Loucy (cell line): Measurements from ENCODE around the gene TBC1D8.
A peak's percentile ranks its signal among the peaks of the same experiment; 100 is the strongest.

ENCODE experiments used
- H2AFZ ChIP-seq: fragments of 200-600 bp; sonication (generic); 2 replicates; pipeline ENCODE4 v1.6.0; 2016; ENCODE audit warnings: antibody characterized with exemption, mild to moderate bottlenecking, low read length, moderate library complexity
- H3F3A ChIP-seq: fragments of 200-600 bp; 2 replicates; pipeline ENCODE4 v1.6.0; 2016; ENCODE audit warnings: antibody characterized with exemption, low read depth, mild to moderate bottlenecking
- H3K27me3 ChIP-seq: fragments of 200-600 bp; sonication (generic); 2 replicates; pipeline ENCODE4 v1.6.1; 2014; ENCODE audit warnings: low read length, mild to moderate bottlenecking; ENCODE audit not compliant: insufficient read depth, poor library complexity, severe bottlenecking
- H3K36me3 ChIP-seq: fragments of 200-600 bp; sonication (generic); 2 replicates; pipeline ENCODE4 v1.6.1; 2016; ENCODE audit warnings: low read length; ENCODE audit not compliant: insufficient read depth
- H3K4me1 ChIP-seq: fragments of 200-600 bp; sonication (generic); 2 replicates; pipeline ENCODE4 v1.5.1; 2014; ENCODE audit warnings: low read length, mild to moderate bottlenecking; ENCODE audit not compliant: insufficient read depth, poor library complexity, severe bottlenecking
- H3K4me2 ChIP-seq: fragments of 200-600 bp; sonication (generic); 2 replicates; pipeline ENCODE4 v1.6.0; 2014; ENCODE audit warnings: antibody characterized with exemption, low read length, low read depth, mild to moderate bottlenecking; ENCODE audit not compliant: poor library complexity, severe bottlenecking
- H3K4me3 ChIP-seq: fragments of 200-600 bp; sonication (generic); 2 replicates; pipeline ENCODE4 v1.5.1; 2014; ENCODE audit warnings: low read length, mild to moderate bottlenecking, mixed read lengths; ENCODE audit not compliant: poor library complexity, severe bottlenecking
- H3K79me2 ChIP-seq: fragments of 200-600 bp; sonication (generic); 2 replicates; pipeline ENCODE4 v1.6.1; 2014; ENCODE audit warnings: low read length; ENCODE audit not compliant: insufficient read depth
- H3K9ac ChIP-seq: fragments of 200-600 bp; sonication (generic); 2 replicates; pipeline ENCODE4 v1.6.0; 2014; ENCODE audit warnings: mild to moderate bottlenecking, low read depth, low read length, moderate library complexity; ENCODE audit not compliant: poor library complexity, severe bottlenecking
- H3K9me2 ChIP-seq: fragments of 200-600 bp; sonication (generic); replicated peaks from 2 replicates; pipeline ENCODE4 v1.6.1; 2016; ENCODE audit warnings: low read depth, low read length, mixed read lengths
- H3K9me3 ChIP-seq: fragments of 200-600 bp; sonication (generic); 2 replicates; pipeline ENCODE4 v1.6.1; 2014; ENCODE audit warnings: mild to moderate bottlenecking, antibody characterized with exemption, low read length, low read depth; ENCODE audit not compliant: insufficient read depth
- H4K20me1 ChIP-seq: fragments of 200-600 bp; sonication (generic); 2 replicates; pipeline ENCODE4 v1.6.0; 2014; ENCODE audit warnings: antibody characterized with exemption, low read length, mild to moderate bottlenecking; ENCODE audit not compliant: insufficient read depth, poor library complexity, severe bottlenecking
- CTCF ChIP-seq: fragments of 200-600 bp; sonication (generic); conservative IDR thresholded peaks from 2 replicates; pipeline ENCODE4 v1.5.1; 2014; ENCODE audit warnings: mild to moderate bottlenecking, antibody characterized with exemption, low read length
- EZH2phosphoT487 ChIP-seq: fragments of 200-600 bp; IDR thresholded peaks from 2 replicates; pipeline ENCODE4 v1.6.1; 2018; ENCODE audit warnings: antibody characterized with exemption, mild to moderate bottlenecking, moderate library complexity, borderline replicate concordance

Gene TBC1D8

GRCh38 chr2:101151146-101151858 lies at the start of gene TBC1D8:
TSS of gene TBC1D8 (minus strand) at chr2:101151382. CDS start at chr2:101151253, 129 bp downstream.
- peaks cover 35% of the 10 kb centered on the region for H3K27me3 ChIP-seq
- TF ChIP-seq CTCF, result no peak
- no peak for TF ChIP-seq EZH2phosphoT487
- H3K9me2 ChIP-seq, result no peaks in the 10 kb centered on the region
- H3K79me2 ChIP-seq, result no peaks in the 10 kb centered on the region
- peak within 1 kb of the TSS; percentile 81 for H3K4me2 ChIP-seq
- H2AFZ ChIP-seq, result peak within 1 kb of the TSS; percentile 89
- no peaks in the 10 kb centered on the region for H3K9me3 ChIP-seq
- H3K4me3 ChIP-seq, result peak within 1 kb of the TSS; percentile 71
- H4K20me1 ChIP-seq, result no peaks in the 10 kb centered on the region
- no peaks in the 10 kb centered on the region for H3K36me3 ChIP-seq
- peak within 1 kb of the TSS; percentile 70 for H3K9ac ChIP-seq
- no peaks in the 10 kb centered on the region for H3F3A ChIP-seq
- peaks cover 13% of the 10 kb centered on the region for H3K4me1 ChIP-seq

DNA sequence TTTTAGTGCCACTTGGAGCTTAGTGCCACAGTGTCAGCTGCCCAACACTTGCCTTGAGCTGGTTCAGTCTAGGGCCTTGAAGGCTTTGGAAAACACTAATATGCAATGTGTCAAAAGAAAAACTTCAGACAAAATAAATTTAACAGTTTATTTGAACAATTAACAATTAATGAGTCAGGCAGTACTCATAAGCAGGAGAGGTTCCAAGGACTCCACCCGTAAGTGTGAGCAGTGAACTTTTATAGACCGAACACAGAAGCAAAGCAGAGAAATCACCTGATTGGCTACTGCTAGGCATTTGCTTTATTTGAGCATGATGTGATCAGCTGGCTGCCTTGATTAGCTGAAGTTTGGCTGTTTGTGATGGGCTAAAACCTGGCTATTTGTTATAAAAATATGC lies 49.5 kb upstream of the TBC1D8 start:
- peaks cover 6% of the 10 kb centered on the region for H3K4me1 ChIP-seq
- H3K79me2 ChIP-seq, result no peaks in the 10 kb centered on the region
- H3K4me2 ChIP-seq, result no peak overlapping the region
- no peaks in the 10 kb centered on the region for H3F3A ChIP-seq
- no peak overlapping the region for H3K4me3 ChIP-seq
- no peaks in the 10 kb centered on the region for H3K36me3 ChIP-seq
- H3K9me3 ChIP-seq, result no peaks in the 10 kb centered on the region
- TF ChIP-seq EZH2phosphoT487 (no peak), CTCF (no peak)
- H3K9me2 ChIP-seq, result no peaks in the 10 kb centered on the region
- H3K27me3 ChIP-seq, result no peaks in the 10 kb centered on the region
- H3K9ac ChIP-seq, result no peak overlapping the region
- no peaks in the 10 kb centered on the region for H4K20me1 ChIP-seq
- H2AFZ ChIP-seq, result no peak overlapping the region

DNA sequence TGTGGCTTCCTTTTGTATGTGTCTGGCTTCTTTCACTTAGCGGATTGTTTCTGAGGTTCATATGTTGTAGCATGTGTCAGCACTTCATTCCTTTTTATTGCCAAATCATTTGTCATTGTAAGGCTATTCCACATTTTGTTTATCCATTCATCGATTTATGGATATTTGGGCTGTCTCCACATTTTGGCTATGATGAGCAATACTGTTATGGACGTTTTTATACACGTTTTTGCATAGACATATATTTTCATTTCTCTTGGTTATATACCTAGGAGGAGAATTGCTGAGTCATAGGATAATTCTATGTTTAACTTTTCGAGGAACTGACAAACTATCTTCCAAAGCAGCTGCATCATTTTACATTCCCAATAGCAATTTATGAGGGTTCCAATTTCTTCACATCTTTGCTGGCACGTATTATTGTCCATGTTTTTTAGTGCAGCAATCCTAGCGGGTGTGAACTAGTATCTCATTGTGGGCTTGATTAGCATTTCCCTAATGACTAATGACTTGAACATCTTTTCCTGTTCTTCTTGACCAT lies 48.1 kb upstream of the TBC1D8 start:
- Histone ChIP-seq H3K4me1 (peaks cover 2% of the 10 kb centered on the region), H3K9me2 (no peaks in the 10 kb centered on the region), H3K9ac (no peak overlapping the region), H3K27me3 (no peaks in the 10 kb centered on the region), H2AFZ (no peak overlapping the region), H3K9me3 (no peaks in the 10 kb centered on the region), H3F3A (no peaks in the 10 kb centered on the region), H3K4me2 (no peak overlapping the region), H3K36me3 (no peaks in the 10 kb centered on the region), H3K4me3 (no peak overlapping the region), H4K20me1 (no peaks in the 10 kb centered on the region), H3K79me2 (no peaks in the 10 kb centered on the region)
- TF ChIP-seq CTCF, result no peak
- no peak for TF ChIP-seq EZH2phosphoT487
